GM12891 (cell line): ENCODE data around the gene SDHB.

Experiments
- PAX5 ChIP-seq: IDR thresholded peaks from 2 replicates; pipeline ENCODE4 v1.6.1; 2011; ENCODE audit warnings: low read length, moderate library complexity, mild to moderate bottlenecking; ENCODE audit not compliant: insufficient read depth, severe bottlenecking
- POLR2A ChIP-seq: IDR thresholded peaks from 2 replicates; pipeline ENCODE4 v1.6.1; 2011; ENCODE audit warnings: low read depth, low read length, control low read depth
- POLR2AphosphoS5 ChIP-seq: IDR thresholded peaks from 2 replicates; pipeline ENCODE4 v1.6.1; 2011; ENCODE audit warnings: low read depth, low read length, control low read depth
- POU2F2 ChIP-seq: IDR thresholded peaks from 2 replicates; pipeline ENCODE4 v1.6.1; 2011; ENCODE audit warnings: low read depth, mild to moderate bottlenecking, control low read depth, low read length, moderate library complexity
- SPI1 ChIP-seq: IDR thresholded peaks from 2 replicates; pipeline ENCODE4 v1.6.1; 2011; ENCODE audit warnings: low read depth, low read length, control low read depth
- TAF1 ChIP-seq: IDR thresholded peaks from 2 replicates; pipeline ENCODE4 v1.6.1; 2011; ENCODE audit warnings: low read depth, low read length, control low read depth

DNA sequence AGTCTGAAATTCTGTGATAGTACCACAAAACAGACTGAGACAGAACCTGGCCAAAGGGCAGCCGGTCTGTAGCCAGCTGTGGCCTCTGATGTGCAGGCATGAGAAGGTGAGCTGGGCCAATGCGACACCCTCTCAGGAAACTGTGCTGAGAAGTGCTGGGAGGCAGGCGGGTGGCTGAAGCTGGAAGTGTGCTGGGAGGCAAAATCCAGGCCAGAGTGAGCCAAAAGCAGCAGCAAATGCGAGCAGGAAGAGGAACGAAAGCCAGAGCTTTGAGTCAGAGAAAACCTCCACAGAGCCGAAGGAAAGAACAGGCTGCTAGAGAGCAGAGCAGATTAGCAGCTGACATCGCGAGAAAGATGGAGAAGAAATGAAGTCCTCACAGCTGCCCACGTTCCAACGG is 31.9 kb downstream of the SDHB start:
- TF ChIP-seq POLR2A (no peak), TAF1 (no peak), POLR2AphosphoS5 (no peak), SPI1 (no peak), POU2F2 (no peak), PAX5 (no peak)
